Spleen (tissue), 11 donors: ENCODE measurements around the gene SYNE2. TPM values are rescaled to one million over a fixed set of nuclear protein-coding genes. Genes with fewer than 3 reads are reported as not detected.
"Not testable (repeated sequence)": the region's sequence is repeated elsewhere in the genome, so short reads cannot be mapped to it uniquely, and the experiment has no call there.

Experiments
- DNase-seq: peaks from one replicate; pipeline ENCODE4 v3.0.0-alpha.2; 2020
- H3K27ac ChIP-seq, 8 donors: fragments of 200-600 bp; sonication (generic) in 7 of 8; 1 replicate in 4 of 8; 2 replicates in 4 of 8; pipeline versions ENCODE4 v1.5.0 to v1.8.0; 2016 to 2021; ENCODE audit warnings: inconsistent platforms in 4 of 8, mild to moderate bottlenecking in 4 of 8, moderate library complexity in 1 of 8
- H3K27me3 ChIP-seq, 7 donors: fragments of 200-600 bp; sonication (generic) in 6 of 7; replicated peaks in 1 of 7; 1 replicate in 4 of 7; 2 replicates in 3 of 7; pipeline versions ENCODE4 v1.5.0 to v1.8.0; 2016 to 2021; ENCODE audit warnings: inconsistent platforms in 3 of 7, mild to moderate bottlenecking in 1 of 7
- H3K36me3 ChIP-seq, 6 donors: fragments of 200-600 bp; sonication (generic) in 5 of 6; 1 replicate in 4 of 6; 2 replicates in 2 of 6; pipeline versions ENCODE4 v1.5.0 to v1.8.0; 2016 to 2021; ENCODE audit warnings: inconsistent platforms in 2 of 6
- H3K4me1 ChIP-seq, 6 donors: fragments of 200-600 bp; sonication (generic) in 5 of 6; 1 replicate in 3 of 6; 2 replicates in 3 of 6; pipeline versions ENCODE4 v1.5.0 to v1.8.0; 2016 to 2021; ENCODE audit warnings: inconsistent platforms in 3 of 6
- H3K4me3 ChIP-seq, 8 donors: fragments of 200-600 bp; sonication (generic) in 7 of 8; 1 replicate in 4 of 8; 2 replicates in 4 of 8; pipeline versions ENCODE4 v1.5.0 to v1.8.0; 2016 to 2021; ENCODE audit warnings: inconsistent platforms in 4 of 8, mild to moderate bottlenecking in 4 of 8, moderate library complexity in 2 of 8
- H3K9me3 ChIP-seq, 8 donors: fragments of 200-600 bp; sonication (generic) in 7 of 8; 1 replicate in 4 of 8; 2 replicates in 4 of 8; pipeline versions ENCODE4 v1.5.0 to v1.8.0; 2016 to 2021; ENCODE audit warnings: inconsistent platforms in 4 of 8
- CTCF ChIP-seq, 11 experiments: fragments of 200-600 bp in 7 of 11; fragments of 450-650 bp in 4 of 11; sonication (generic) in 4 of 11; IDR thresholded peaks in 8 of 11; conservative IDR thresholded peaks in 3 of 11; 1 replicate in 7 of 11; 2 replicates in 4 of 11; pipeline versions ENCODE4 v1.4.0 to v1.8.0; 2016 to 2021; ENCODE audit warnings: antibody characterized with exemption in 11 of 11, inconsistent platforms in 4 of 11, mild to moderate bottlenecking in 1 of 11
- POLR2A ChIP-seq, 3 donors: fragments of 450-650 bp; IDR thresholded peaks; one replicate each; pipeline ENCODE4 v1.5.1; 2017; ENCODE audit warnings: antibody characterized with exemption in 3 of 3, mild to moderate bottlenecking in 1 of 3
- POLR2AphosphoS5 ChIP-seq, 3 donors: sonication (generic); formaldehyde crosslinking; IDR thresholded peaks; one replicate each; pipeline ENCODE4 v1.5.1; 2017; ENCODE audit warnings: antibody characterized with exemption in 3 of 3
- WGBS, 5 donors: extraction: QIAGEN DNeasy Blood & Tissue Kit in 3 of 5; methylation state at CpG; one replicate each; pipeline versions ENCODE4 v1.1.5 to v1.1.7; 2013 to 2018; 5-methylcytosine and 5-hydroxymethylcytosine counted together
- intact Hi-C: fragments of 100-400 bp; cut with DNase I; formaldehyde crosslinking; loops from one replicate; pipeline ENCODE4 v1.15.0; 2023; ENCODE audit warnings: low total_unique reads
- polyA plus RNA-seq, 3 donors: library from polyadenylated mRNA; stranded (reverse); fragments of 200-250 nt; gene quantifications; one replicate each; pipeline ENCODE4 v1.2.1, GENCODE V29; 2013
- total RNA-seq, 7 donors: library from RNA; depleted of rRNA in 3 of 7; stranded (reverse); fragments of >200 nt in 3 of 7; fragmentation: NEBNext Ultra II Directional in 4 of 7; extraction: Animal tissue kit (Norgen Biotek cat#: 25700) in 4 of 7; gene quantifications; one replicate each; pipeline versions ENCODE4 v1.1.0 to v1.2.1, GENCODE V29; 2016 to 2021
- donor health status: healthy with polysubstance abuse.
- donor health status: DM: no; HTN: no; CAD: no; lungs with moderate emphysema.
- donor health status: DM: no; HTN: no; CAD: no.
- donor health status: Bipolar disorder and iron deficiency.
- donor health status: healthy.
- donor health status: DM: no; HTN: no; CAD: no.
- donor health status: DM: yes; HTN: yes; CAD: no.

SYNE2 gene
- total and polyA plus RNA-seq, 10 donors = 16.0 to 173 (median 147) TPM

DNA sequence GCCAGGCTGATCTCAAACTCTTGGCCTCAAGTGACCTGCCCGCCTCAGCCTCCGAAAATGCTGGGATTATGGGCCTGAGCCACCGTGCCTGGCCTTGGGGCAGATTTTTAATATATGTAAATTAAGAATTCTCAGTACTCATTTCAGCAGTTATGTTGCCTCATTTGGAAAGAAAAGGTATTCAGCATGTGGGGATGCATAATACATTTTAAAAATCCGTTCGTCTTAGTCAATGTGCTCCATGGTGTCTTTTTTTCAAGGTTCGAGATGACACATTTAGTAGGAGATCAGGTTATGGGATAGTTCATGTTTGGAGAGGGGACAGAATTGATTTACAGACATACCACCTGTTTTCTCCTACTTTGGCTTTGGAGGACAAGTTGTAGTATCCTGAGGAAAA, 10.2 kb downstream of the SYNE2 start:
- intact Hi-C loops = no loop called here
- no peak overlapping the region for H3K4me3 ChIP-seq
- DNase-seq = no peak
- H3K9me3 ChIP-seq = no peaks in the 10 kb centered on the region
- H3K27ac ChIP-seq = peak overlapping the region in 4 of 8 donors; percentile 79 to 86 (median 84)
- H3K36me3 ChIP-seq = no peaks in the 10 kb centered on the region
- 80 to 92% (median 86%) methylated on average over 6 of the region's 6 CpGs for WGBS, 5 donors
- no peak for TF ChIP-seq CTCF (IDR thresholded peaks at IDR 0.05 in 8 of 11, conservative IDR thresholded peaks at IDR 0.05 in 3 of 11)
- TF ChIP-seq POLR2A (IDR thresholded peaks at IDR 0.05) = no peak
- TF ChIP-seq POLR2AphosphoS5 (IDR thresholded peaks at IDR 0.05) = no peak
- no peaks in the 10 kb centered on the region for H3K27me3 ChIP-seq
- peaks cover 7 to 82% (median 48%) of the 10 kb centered on the region in 6 donors for H3K4me1 ChIP-seq

DNA sequence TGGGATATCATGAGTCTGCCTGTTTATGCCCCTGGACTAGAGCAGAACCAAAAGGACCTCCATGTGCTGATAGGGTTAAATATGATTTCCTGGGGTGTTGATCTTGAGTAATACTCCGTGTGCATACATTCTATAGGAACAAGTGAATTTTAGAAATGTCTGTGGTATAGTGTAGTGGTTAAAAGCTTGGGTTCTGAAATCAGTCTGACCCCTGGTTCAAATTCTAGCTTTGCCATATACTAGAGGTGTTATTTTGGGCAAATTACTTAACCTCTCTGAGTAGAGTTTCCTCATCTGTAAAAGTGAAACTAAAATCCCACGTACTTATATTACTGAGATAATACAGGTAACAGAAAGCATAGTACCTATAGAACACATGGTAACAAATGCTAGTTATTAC, 12.0 kb downstream of the SYNE2 start:
- H3K4me3 ChIP-seq = peak overlapping the region in 3 of 8 donors; percentile 7 to 41 (median 11)

DNA sequence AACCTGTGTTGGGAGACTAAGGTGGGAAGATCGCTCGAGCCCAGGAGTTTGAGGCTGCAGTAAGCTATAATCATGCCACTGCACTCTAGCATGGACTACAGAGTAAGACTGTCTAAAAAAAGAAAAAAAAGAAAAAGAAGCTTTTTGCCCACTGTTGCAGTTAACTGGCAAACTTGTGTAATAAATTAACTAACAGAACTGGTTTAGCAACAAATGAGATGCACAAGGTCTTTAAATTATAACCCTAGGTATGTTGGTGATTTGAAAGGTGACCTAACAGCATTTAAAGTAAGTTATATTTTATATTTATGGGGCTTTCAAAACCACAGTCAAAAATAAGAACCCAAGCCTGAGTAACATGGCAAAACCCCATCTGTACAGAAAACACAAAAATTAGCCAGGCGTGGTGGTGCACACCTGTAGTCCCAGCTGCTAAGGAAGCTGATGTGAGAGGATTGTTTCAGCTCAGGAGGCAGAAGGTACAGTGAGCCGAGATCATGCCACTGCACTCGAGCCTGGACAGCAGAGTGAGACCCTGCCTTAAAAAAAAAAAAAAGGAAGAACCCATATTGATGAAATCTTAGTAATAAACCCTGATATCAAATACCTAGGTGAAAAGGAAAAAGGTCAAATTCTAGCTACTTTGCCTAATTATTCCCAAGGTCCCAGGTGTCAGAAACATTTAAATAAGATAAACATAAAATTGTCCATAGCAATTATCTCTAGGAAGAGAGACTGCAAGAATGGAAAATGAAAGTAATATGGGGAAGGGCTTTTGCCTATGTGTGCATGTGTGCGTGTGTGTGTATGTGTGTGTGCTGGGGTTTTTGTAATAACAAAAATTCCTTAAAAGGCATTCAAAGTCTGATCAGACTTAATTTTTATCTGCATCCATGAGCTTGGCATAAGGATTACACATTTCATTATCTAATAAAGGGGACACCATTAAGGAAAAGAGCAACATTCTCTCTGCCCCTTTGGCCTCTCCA, 15.4 kb downstream of the SYNE2 start:
- Histone ChIP-seq H3K9me3 (no peaks in the 10 kb centered on the region), H3K4me1 (peaks cover 9 to 79% (median 66%) of the 10 kb centered on the region in 6 donors), H3K36me3 (no peaks in the 10 kb centered on the region), H3K27me3 (no peaks in the 10 kb centered on the region), H3K27ac (peak overlapping the region; percentile 48 to 84 (median 66)), H3K4me3 (peak overlapping the region in 1 of 8 donors; percentile 0)
- no peak for TF ChIP-seq POLR2AphosphoS5 (IDR thresholded peaks at IDR 0.05)
- no peak for TF ChIP-seq CTCF (IDR thresholded peaks at IDR 0.05 in 8 of 11, conservative IDR thresholded peaks at IDR 0.05 in 3 of 11)
- TF ChIP-seq POLR2A (IDR thresholded peaks at IDR 0.05) = no peak
- DNase-seq = no peak
- intact Hi-C loops = no loop called here
- WGBS, 5 donors = 54 to 63% (median 57%) methylated on average over 6 of the region's 6 CpGs

More for the DNA sequence above, 12.0 kb downstream of the SYNE2 start:
- 0 to 9% (median 6%) methylated on average over 1 of the region's 2 CpGs for WGBS, 5 donors
- DNase-seq, H3K9me3 ChIP-seq, intact Hi-C loops, H3K36me3 ChIP-seq, H3K27me3 ChIP-seq: not testable (repeated sequence)
- Histone ChIP-seq H3K27ac (peak overlapping the region in 7 of 8 donors; percentile 64 to 86 (median 79)), H3K4me1 (peaks cover 16 to 86% (median 64%) of the 10 kb centered on the region in 6 donors)

- intact Hi-C loops, H3K27me3 ChIP-seq, DNase-seq, H3K36me3 ChIP-seq, H3K9me3 ChIP-seq: not testable (repeated sequence)
- Histone ChIP-seq H3K27ac (peak overlapping the region in 7 of 8 donors; percentile 43 to 84 (median 70)), H3K4me3 (peak overlapping the region in 1 of 8 donors; percentile 37), H3K4me1 (peaks cover 18 to 84% (median 68%) of the 10 kb centered on the region in 6 donors)
- 76 to 97% (median 85%) methylated on average over 1 of the region's 2 CpGs for WGBS, 5 donors
These were observed 17.3 kb downstream of the SYNE2 start for GRCh38 chr14:63869940-63870752.

- DNase-seq, H3K27me3 ChIP-seq, H3K36me3 ChIP-seq, H3K9me3 ChIP-seq, intact Hi-C loops: not testable (repeated sequence)
- 0 to 8% (median 0%) methylated on average over 1 of the region's 1 CpG for WGBS, 5 donors
- peak overlapping the region in 4 of 8 donors; percentile 28 to 48 (median 46) for H3K27ac ChIP-seq
- peaks cover 21 to 85% (median 67%) of the 10 kb centered on the region in 6 donors for H3K4me1 ChIP-seq
- H3K4me3 ChIP-seq = peak overlapping the region in 1 of 8 donors; percentile 37
These were observed 17.9 kb downstream of the SYNE2 start for GRCh38 chr14:63870753-63871037.
